ENCODE measurements around the gene NCF2. TPM values are rescaled to one million over a fixed set of nuclear protein-coding genes. Genes with fewer than 3 reads are reported as not detected.
A peak's percentile ranks its signal among the peaks of the same experiment; 100 is the strongest.

NCF2 gene
- total RNA-seq, 1 donor from 2014 or later: 144 TPM

GRCh38 chr1:183512450-183512849, 77.8 kb downstream of the NCF2 start:
- Histone ChIP-seq H3K27me3 (no peaks in the 10 kb centered on the region), H3K4me3 (no peak overlapping the region), H3K36me3 (peaks cover 18% of the 10 kb centered on the region), H3K9me3 (no peaks in the 10 kb centered on the region), H3K27ac (no peak overlapping the region), H3K4me1 (peaks cover 8% of the 10 kb centered on the region)
- no peak for TF ChIP-seq CTCF (IDR thresholded peaks at IDR 0.05)
- intact Hi-C loops (cut with DNase I): no loop called here
- peak; percentile 39 for ATAC-seq
- DNase-seq: no peak

DNA sequence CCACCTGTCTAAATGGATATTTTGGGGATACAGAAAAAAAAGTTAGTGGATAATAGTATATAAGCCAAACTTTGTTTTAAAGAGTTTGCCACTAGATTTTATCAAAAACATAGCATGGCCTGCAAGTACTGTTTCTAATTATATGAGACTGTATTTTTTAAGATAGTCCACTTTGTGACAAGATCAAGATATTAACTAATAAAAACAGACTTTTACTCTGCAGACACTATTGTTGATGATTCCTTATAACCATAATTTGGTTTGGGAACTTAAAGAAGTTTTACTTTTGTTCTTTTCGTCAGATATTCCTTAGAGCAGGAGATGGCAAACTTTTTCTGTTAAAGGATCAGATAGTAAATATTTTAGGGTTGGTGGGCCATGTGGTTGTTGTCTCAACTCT, 81.6 kb downstream of the NCF2 start:
- no peaks in the 10 kb centered on the region for H3K9me3 ChIP-seq
- ATAC-seq: no peak
- H3K36me3 ChIP-seq: no peaks in the 10 kb centered on the region
- no peaks in the 10 kb centered on the region for H3K27me3 ChIP-seq
- H3K4me3 ChIP-seq: no peak overlapping the region
- peaks cover 5% of the 10 kb centered on the region for H3K4me1 ChIP-seq
- H3K27ac ChIP-seq: no peak overlapping the region
- intact Hi-C loops (cut with DNase I): no loop called here
- no peak for TF ChIP-seq CTCF (IDR thresholded peaks at IDR 0.05)
- no peak for DNase-seq

DNA sequence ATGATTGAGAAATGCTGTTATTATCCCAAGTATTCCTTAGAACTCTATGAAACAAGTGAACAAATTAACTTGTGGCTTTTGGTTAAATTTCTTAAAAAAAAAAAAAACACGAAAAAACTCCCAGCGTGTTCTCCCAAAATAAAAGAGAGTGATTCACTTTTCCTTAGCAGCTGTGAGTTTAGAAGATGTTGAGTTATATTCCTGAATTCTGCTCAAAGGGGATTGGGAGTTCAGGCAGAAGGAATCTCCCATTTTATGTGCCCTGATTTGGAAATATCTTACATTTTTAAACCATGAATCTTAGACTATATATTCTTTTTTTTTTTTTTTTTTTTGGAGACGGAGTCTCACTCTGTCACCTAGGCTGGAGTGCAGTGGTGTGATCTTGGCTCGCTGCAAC, 83.7 kb downstream of the NCF2 start:
- intact Hi-C loops (cut with DNase I): no loop called here
- Histone ChIP-seq H3K27ac (no peak overlapping the region), H3K4me1 (peaks cover 5% of the 10 kb centered on the region), H3K4me3 (no peak overlapping the region), H3K9me3 (no peaks in the 10 kb centered on the region), H3K36me3 (no peaks in the 10 kb centered on the region), H3K27me3 (no peaks in the 10 kb centered on the region)
- no peak for ATAC-seq
- no peak for TF ChIP-seq CTCF (IDR thresholded peaks at IDR 0.05)
- no peak for DNase-seq

Other genes starting within 250 kb of the NCF2 start
- 0.38 TPM for gene NMNAT2, start 172.1 kb downstream of the NCF2 start, total RNA-seq
- 65.9 TPM for gene SMG7, start 118.0 kb downstream of the NCF2 start, total RNA-seq
- 181 TPM for gene ARPC5, start 45.3 kb upstream of the NCF2 start, total RNA-seq
- gene APOBEC4, start 62.9 kb upstream of the NCF2 start, total RNA-seq: not detected
- 40.9 TPM for gene RGL1, start 214.7 kb upstream of the NCF2 start, total RNA-seq

All from upper lobe of right lung (tissue), 1 donor.